NCI-H1092 treated with DMSO at 0.1 percent for 48 hours (cell line): Measurements from ENCODE around the gene RBM45.
A peak's percentile ranks its signal among the peaks of the same experiment; 100 is the strongest.
"Not testable (repeated sequence)": the region's sequence is repeated elsewhere in the genome, so short reads cannot be mapped to it uniquely, and the experiment has no call there.

Experiments used
- DNase-seq: peaks from one replicate; lab custom pipeline; 2025; lab: John Stamatoyannopoulos, UW

RBM45 gene

DNA sequence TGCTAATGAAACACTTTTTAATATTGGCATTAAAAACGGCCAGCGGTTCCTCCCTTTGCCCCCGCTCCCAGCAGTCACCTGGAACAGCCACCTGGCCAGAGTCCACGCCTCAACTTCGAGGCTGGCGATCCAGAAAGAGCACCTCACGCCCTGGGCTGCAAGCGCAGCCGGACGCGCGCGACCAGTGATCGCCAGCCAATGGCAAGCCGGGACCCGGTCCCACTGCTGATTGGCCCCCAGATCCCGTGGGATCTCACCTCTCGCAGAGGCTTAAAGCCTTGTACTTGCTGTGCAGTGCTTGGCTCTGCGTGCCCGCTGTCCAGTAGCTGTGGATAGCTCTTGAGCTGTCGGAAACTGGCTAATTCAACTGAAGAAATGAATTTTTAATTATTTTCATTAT lies 4.1 kb upstream of the RBM45 start:
- no peak for DNase-seq

DNA sequence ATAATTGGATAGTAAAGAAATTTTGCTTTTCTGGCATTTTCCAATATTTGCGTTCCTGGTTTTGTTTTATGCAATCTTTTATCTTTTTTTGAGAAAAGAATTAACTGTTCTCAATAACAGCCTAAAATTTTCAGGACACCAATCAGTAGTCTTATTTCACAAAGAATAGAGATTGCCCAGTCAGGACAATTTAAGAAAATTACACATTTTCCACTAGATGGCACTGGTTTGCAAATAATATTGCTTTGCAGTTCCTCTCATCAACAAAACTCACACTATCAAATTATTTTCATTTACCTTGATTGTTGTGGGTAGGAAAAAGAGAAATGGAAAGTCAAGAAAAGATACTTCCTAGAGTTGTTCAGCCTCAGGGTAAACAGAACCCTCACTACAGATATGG lies 2.4 kb upstream of the RBM45 start:
- peak; percentile 55 for DNase-seq

DNA sequence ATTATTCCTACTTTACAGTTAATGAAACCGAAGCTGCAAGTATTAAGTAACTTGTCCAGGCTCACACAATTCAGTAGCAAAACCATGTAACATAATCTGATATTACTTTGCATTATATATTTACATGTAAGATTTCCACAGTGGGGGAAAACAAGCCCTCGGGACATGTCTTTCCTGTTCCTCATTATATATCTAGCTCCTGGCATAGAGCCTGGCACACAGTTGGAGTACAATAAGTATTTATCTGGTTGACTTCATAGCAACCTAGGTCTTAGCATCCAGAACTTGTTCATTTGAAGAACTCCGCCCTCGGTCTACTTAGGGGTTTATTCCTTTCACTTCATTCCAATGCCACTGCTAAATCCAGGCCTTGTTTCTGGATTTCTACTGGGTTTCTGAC lies 1.6 kb upstream of the RBM45 start:
- DNase-seq = no peak

- DNase-seq = no peak
These were observed 494 bp upstream of the RBM45 start for GRCh38 chr2:178111743-178112142.

DNA sequence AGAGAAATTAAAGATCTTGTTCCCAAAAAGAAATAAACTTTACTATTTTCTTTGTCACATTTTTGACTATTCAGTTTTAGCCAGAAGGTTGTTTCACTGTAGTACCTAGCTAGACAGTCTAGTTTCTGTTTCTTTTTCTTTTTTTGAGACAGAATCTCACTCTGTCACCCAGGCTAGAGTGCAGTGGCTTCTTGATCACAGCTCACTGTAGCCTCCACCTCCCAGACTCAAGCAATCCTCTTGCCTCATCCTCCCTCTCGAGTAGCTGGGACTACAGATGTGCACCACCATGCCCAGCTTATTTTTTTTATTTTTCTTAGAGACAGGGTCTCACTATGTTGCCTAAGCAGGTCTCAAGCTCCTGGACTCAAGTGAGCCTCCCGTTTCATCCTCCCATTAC lies 2.2 kb downstream of the RBM45 start:
- DNase-seq = no peak

- DNase-seq = no peak
These were observed 3.0 kb downstream of the RBM45 start for GRCh38 chr2:178115271-178115670.

DNA sequence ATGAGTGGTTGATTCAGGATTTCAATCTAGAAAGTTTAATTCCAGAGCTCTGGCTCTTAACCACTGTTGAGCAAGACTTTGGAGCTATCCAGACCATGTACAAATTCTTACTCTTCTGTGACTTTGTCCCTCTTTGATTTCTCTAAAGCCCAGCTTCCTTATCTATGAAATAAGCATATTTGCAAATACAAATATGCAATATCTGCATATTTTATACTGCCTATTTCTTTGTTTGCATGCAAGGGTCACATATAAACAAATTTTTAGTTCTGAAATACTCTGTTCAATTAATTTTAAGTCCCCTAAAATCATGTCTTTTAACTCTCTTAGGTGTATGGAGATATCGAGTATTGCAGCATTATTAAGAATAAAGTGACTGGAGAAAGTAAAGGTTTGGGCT lies 5.5 kb downstream of the RBM45 start:
- DNase-seq = no peak

DNA sequence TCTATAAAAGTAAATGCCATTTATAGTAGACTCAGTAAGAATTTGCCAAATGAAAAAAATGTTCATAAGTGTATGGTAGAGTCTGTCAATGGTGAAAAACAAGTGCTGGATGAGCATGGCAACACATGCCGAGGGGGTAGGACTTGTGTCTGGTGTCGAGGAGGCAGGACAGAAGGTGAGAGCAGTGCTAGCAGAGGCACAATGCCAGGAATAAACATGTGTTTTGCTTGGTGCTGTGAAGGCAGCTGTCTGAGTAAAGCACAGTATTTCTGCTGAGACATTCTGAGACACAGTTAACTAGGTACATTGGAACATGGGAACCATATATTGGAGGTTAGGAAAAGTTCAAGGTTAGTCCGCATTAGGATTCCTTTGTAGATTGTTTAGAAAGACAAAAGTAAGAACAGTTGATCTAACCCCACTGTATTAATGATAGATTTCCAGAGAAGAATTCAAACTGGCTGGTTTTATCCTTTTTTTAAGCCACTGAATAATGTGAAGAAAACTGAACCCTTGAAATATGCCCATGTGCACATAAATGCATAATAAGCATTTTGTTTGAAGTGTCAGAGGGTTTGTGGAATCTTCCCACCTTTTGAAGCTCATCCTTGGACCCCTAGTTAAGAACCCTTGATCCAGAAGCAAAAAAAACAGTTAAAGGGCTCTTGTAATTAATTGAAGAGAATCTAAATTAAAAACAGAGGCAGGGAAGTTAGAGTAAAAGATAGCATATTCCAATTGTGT lies 7.1 kb downstream of the RBM45 start:
- no peak for DNase-seq

DNA sequence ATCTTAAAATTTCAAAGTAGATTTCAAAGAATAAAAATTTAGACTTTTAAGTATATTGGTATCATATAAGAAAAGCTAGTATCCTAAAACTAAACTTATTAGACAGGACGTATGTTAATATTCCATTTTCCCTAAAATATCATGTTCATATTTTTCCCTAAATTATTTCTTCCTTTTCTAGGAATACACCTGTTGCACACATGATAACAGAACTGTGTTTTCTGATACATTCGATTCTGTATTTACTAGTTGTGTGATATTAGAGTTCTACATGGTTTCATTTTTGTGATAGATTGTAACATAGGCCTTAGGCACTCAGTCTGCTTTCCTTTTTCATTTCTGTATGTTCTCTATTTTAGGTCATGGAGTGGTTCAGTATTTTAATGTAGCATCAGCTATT lies 10.9 kb downstream of the RBM45 start:
- no peak for DNase-seq

- no peak for DNase-seq
These were observed 12.9 kb downstream of the RBM45 start for GRCh38 chr2:178125125-178125524.

DNA sequence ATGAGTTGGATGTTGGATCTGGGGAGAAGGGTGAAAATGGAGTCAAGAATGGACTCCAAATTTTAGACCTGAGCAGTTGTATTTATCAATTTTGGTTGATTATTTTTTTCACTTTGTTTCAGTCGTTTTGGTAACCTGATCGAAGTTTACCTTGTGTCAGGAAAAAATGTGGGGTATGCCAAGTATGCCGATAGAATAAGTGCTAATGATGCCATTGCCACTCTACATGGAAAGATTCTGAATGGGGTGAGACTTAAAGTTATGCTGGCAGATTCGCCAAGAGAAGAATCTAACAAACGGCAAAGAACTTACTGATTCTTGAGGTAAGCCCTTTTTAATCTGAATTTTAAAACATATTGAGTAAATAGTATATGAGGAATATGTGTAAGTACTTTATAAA lies 13.6 kb downstream of the RBM45 start:
- no peak for DNase-seq

- no peak for DNase-seq
These were observed 16.8 kb downstream of the RBM45 start for GRCh38 chr2:178128836-178129630.

- no peak for DNase-seq
These were observed 24.2 kb downstream of the RBM45 start for GRCh38 chr2:178136321-178137025.

DNA sequence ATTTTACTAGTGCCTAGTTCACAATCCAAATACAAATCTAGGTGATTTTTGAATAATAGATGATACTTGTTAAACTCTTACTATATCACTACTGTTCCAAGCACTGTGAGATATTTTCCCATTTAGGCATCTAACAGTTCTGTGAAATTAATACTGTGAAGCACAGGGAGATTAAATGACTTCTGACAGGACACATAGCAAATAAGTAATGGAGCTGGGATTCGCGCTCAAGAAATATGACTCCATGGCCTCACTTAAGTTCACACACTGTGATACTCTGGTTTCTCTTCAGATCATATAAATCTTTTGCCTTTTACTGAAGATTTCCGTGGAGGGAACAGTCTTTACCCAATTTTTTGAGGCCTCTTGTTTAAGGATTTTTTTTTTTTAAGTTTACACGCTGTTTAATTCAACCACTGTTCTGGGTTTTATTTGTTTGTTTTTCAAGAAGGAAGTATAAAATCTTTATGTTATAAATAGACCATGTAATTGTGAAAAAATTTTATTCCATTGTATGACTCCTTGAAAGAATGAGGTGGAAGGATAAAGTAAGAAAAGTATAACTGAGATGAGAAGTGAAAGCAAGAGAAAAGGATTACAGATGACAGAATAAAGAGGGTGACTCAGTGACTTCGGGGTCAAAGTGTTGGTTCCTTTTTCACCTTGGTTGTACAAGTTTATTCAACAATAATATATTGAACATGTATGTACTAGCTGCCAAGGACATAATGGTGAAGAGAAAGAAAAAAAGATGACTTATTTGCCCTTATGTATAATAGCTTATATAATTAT lies 30.2 kb downstream of the RBM45 start:
- DNase-seq = no peak

DNA sequence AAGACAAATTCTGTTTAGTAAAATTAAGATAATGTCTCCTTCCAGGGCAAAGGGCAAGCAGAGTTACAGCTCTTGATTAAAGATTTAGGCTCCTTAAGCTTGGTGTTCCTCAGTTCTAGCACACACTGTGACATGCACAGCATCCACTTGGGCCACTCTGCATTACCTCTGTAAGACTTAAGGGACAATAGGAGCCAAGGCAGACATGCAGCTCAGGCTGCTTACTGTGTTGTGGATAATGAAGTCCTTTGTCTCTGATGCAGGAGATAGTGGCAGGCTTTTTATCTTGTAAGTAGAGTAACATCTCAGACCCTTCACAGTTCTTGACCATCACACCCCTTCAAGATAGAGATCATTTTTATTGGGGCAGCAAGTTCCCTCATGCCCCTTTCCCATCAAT lies 31.2 kb downstream of the RBM45 start:
- DNase-seq = no peak

DNA sequence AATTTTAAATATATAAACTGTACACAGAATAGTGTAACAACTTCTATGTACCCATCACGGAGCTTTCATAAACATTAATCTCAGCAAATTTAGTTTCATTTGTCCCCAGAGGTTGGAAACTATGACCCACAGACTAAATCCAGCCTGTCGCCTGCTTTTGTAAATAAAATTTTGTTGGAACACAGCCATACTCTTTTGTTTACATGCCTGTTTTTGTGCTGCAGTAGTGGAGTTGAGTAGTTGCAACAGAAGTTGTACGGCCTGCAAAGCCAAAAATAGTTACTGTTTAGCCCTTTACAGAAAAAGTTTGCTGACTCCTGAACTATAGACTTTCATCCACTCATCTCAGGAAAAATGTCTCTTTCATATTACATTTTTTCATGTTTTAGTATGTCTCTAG lies 39.8 kb downstream of the RBM45 start:
- peak; percentile 11 for DNase-seq

DNA sequence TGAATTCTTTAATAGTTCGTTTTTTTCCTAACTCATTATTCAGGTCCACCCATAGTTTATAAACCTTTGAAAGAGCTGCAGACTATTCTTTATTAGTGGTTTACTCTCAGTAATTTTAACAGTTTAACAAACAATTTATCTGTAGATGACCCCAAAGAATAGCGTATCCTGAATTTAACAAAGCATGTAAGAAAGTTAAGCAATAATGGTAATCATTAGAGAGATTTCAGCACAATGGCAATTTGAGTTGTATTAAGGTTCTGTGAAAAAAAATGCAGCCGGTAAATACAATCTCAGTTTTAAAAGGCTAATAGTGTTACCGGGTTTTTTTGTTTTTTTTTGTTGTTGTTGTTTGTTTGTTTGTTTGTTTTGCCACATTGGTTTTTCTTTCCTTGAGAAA lies 40.3 kb downstream of the RBM45 start:
- DNase-seq = no peak

GRCh38 chr2:178152977-178153376 lies 40.7 kb downstream of the RBM45 start:
- DNase-seq = no peak

- DNase-seq = not testable (repeated sequence)
These were observed 41.6 kb downstream of the RBM45 start for GRCh38 chr2:178153878-178154277.

- no peak for DNase-seq
These were observed 43.3 kb downstream of the RBM45 start for GRCh38 chr2:178155524-178155923.

- no peak for DNase-seq
These were observed 45.3 kb downstream of the RBM45 start for GRCh38 chr2:178157574-178157973.

DNA sequence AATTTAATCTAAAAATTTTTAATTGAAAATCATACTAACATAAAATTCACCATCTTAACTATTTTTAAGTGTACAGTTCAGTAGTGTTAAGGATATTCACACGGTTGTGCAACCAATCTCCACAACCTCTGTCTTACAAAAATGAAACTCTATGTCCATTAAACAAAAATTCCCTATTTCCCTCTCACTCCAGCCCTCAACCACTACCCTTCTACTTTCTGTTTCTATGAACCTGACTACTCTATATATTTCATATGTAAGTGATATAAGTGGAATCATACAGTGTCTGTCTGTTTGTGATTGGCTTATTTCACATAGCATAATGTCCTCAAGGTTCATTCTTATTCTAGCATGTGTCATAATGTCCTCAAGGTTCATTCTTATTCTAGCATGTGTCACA lies 47.7 kb downstream of the RBM45 start:
- DNase-seq = no peak
